GM12878 (cell line): ENCODE data around the gene HOXB3. TPM values are rescaled to one million over a fixed set of nuclear protein-coding genes. Genes with fewer than 3 reads are reported as not detected.

Source experiments
- ATAC-seq: fragments of 200-7000 bp; cut with Tn5 transposase; 3 replicates; pipeline ENCODE4 v1.9.1; 2020; ENCODE audit warnings: mild to moderate bottlenecking, moderate library complexity
- BruUV-seq: library from RNA; stranded (reverse); fragments of 400-500 nt; replicated peaks from 2 replicates; lab custom pipeline; 2021; lab: Mats Ljungman, UMichigan
- CTCF ChIA-PET: fragments of 300-600 bp; sonication (Branson Sonifier 250); formaldehyde crosslinking; extraction: SDS; loops from one replicate; lab custom pipeline; 2021; ENCODE audit warnings: inconsistent platforms; lab: Yijun Ruan, JAX
- POLR2A ChIA-PET: fragments of 350-600 bp; formaldehyde crosslinking; extraction: SDS; loops from one replicate; lab custom pipeline; 2021; ENCODE audit warnings: inconsistent platforms; lab: Charles Lee
- RAD21 ChIA-PET: fragments of 300-600 bp; sonication (Branson Sonifier 250); formaldehyde crosslinking; loops from one replicate; lab custom pipeline; 2023; ENCODE audit warnings: antibody characterized with exemption; ENCODE audit not compliant: unreplicated experiment; lab: Charles Lee
- SMC1A ChIA-PET: fragments of 300-600 bp; sonication (Branson Sonifier 250); formaldehyde crosslinking; loops from one replicate; lab custom pipeline; 2023; ENCODE audit not compliant: unreplicated experiment, uncharacterized antibody; lab: Charles Lee
- DNase-seq: peaks from one replicate; pipeline ENCODE4 v3.0.0-alpha.2; 2011; ENCODE audit warnings: low read depth, low spot score
- FAIRE-seq: peaks from 3 replicates; lab custom pipeline; 2011; peaks lifted over from hg19 to GRCh38; lab: Jason Lieb, UNC
- H2AFZ ChIP-seq: 2 replicates; pipeline ENCODE4 v1.6.0; 2011; ENCODE audit warnings: low read depth, low read length, control low read depth; ENCODE audit not compliant: control insufficient read depth
- H3K27ac ChIP-seq: 2 replicates; pipeline ENCODE4 v1.5.1; 2011; ENCODE audit warnings: control low read depth; ENCODE audit not compliant: control insufficient read depth, insufficient read depth
- H3K27me3 ChIP-seq, 2 experiments: replicated peaks in 1 of 2; 2 replicates each; pipeline versions ENCODE4 v1.6.0 to v1.6.1; 2011; ENCODE audit warnings: low read length in 1 of 2; ENCODE audit not compliant: control insufficient read depth in 2 of 2, insufficient read depth in 2 of 2
- H3K36me3 ChIP-seq, 2 experiments: 2 replicates each; pipeline ENCODE4 v1.5.1; 2011; ENCODE audit warnings: low read length in 1 of 2; ENCODE audit not compliant: control insufficient read depth in 2 of 2, insufficient read depth in 2 of 2
- H3K4me1 ChIP-seq: 2 replicates; pipeline ENCODE4 v1.6.1; 2011; ENCODE audit warnings: mild to moderate bottlenecking, low read length, moderate library complexity, mixed read lengths; ENCODE audit not compliant: control insufficient read depth, insufficient read depth
- H3K4me2 ChIP-seq: 2 replicates; pipeline ENCODE4 v1.6.0; 2011; ENCODE audit warnings: control low read depth; ENCODE audit not compliant: control insufficient read depth, insufficient read depth
- H3K4me3 ChIP-seq: fragments of 200-600 bp; sonication (generic); 2 replicates; pipeline ENCODE4 v1.5.1; 2016
- H3K79me2 ChIP-seq: 2 replicates; pipeline ENCODE4 v1.6.0; 2011; ENCODE audit warnings: low read length; ENCODE audit not compliant: control insufficient read depth, insufficient read depth
- H3K9ac ChIP-seq: 2 replicates; pipeline ENCODE4 v1.8.0; 2011; ENCODE audit warnings: low read length, control low read depth, mixed read lengths; ENCODE audit not compliant: control insufficient read depth, insufficient read depth
- H3K9me3 ChIP-seq: replicated peaks from 3 replicates; pipeline ENCODE4 v1.5.1; 2011; ENCODE audit warnings: mild to moderate bottlenecking, low read length; ENCODE audit not compliant: control insufficient read depth, insufficient read depth
- H4K20me1 ChIP-seq: 2 replicates; pipeline ENCODE4 v1.6.0; 2011; ENCODE audit not compliant: control insufficient read depth, insufficient read depth
- CBFB ChIP-seq: IDR thresholded peaks from 2 replicates; pipeline ENCODE4 v1.6.1; 2016; ENCODE audit warnings: antibody characterized with exemption, low read depth
- CHD2 ChIP-seq: IDR thresholded peaks from 2 replicates; pipeline ENCODE4 v1.6.1; 2011; ENCODE audit warnings: low read depth, low read length, improper control_type of control experiment, borderline replicate concordance
- EZH2 ChIP-seq: IDR thresholded peaks from 2 replicates; pipeline ENCODE4 v1.6.1; 2012; ENCODE audit warnings: low read depth, mild to moderate bottlenecking, control low read depth, inconsistent platforms, low read length, borderline replicate concordance; ENCODE audit not compliant: control insufficient read depth
- HDAC6 ChIP-seq: fragments of 200-600 bp; sonication (generic); IDR thresholded peaks from one replicate; pipeline ENCODE4 v1.8.0; 2017; ENCODE audit warnings: antibody characterized with exemption; ENCODE audit not compliant: unreplicated experiment
- JUND ChIP-seq: IDR thresholded peaks from 2 replicates; pipeline ENCODE4 v1.6.1; 2012; ENCODE audit warnings: low read depth, mild to moderate bottlenecking, low read length, improper control_type of control experiment, moderate library complexity
- PAX8 ChIP-seq: fragments of 450-650 bp; IDR thresholded peaks from 2 replicates; pipeline ENCODE4 v1.6.1; 2017; ENCODE audit warnings: mild to moderate bottlenecking, moderate library complexity
- RAD51 ChIP-seq: fragments of 450-650 bp; IDR thresholded peaks from 2 replicates; pipeline ENCODE4 v1.6.1; 2016; ENCODE audit warnings: moderate library complexity, mild to moderate bottlenecking, inconsistent platforms
- SMAD1 ChIP-seq: fragments of 450-650 bp; IDR thresholded peaks from 2 replicates; pipeline ENCODE4 v1.6.1; 2018; ENCODE audit warnings: mild to moderate bottlenecking, low read depth; ENCODE audit not compliant: partially characterized antibody
- SREBF1 ChIP-seq: IDR thresholded peaks from 2 replicates; pipeline ENCODE4 v1.6.1; 2012; ENCODE audit warnings: mild to moderate bottlenecking, low read length
- YBX1 ChIP-seq: fragments of 450-650 bp; IDR thresholded peaks from 2 replicates; pipeline ENCODE4 v1.6.1; 2016; ENCODE audit warnings: antibody characterized with exemption
- WGBS: methylation state at CpG from one replicate; pipeline ENCODE4 v1.1.6; 2016; ENCODE audit warnings: low lambda C conversion rate; ENCODE audit not compliant: insufficient replicate concordance, insufficient coverage; ENCODE audit errors: missing lambda C conversion rate; 5-methylcytosine and 5-hydroxymethylcytosine counted together
- in situ Hi-C: fragments of 300-500 bp; cut with MboI; formaldehyde crosslinking; loops from 9 replicates; pipeline ENCODE4 v1.14.3; 2018; ENCODE audit warnings: mixed read lengths
- intact Hi-C: fragments of 100-400 bp; cut with micrococcal nuclease; formaldehyde crosslinking; loops from one replicate; pipeline ENCODE4 v1.14.2; 2022; ENCODE audit not compliant: unreplicated experiment
- polyA plus RNA-seq, 11 experiments: library from polyadenylated mRNA; depleted of rRNA in 4 of 11; unstranded in 6 of 11; stranded (reverse) in 5 of 11; fragments of >200 nt; fragmentation: Nextera tagmentation in 4 of 11; fragmentation: Illumina TruSeq in 1 of 11; extraction: Ambion mirVana in 4 of 11; extraction: Trizol in 1 of 11; gene quantifications; 1 replicate in 1 of 11; 2 replicates in 10 of 11; pipeline versions ENCODE4 v1.2.1 to v1.2.3, GENCODE V29; 2011 to 2016; ENCODE audit warnings: inconsistent platforms in 2 of 11, missing spikeins in 2 of 11, low read depth in 1 of 11
- total RNA-seq, 4 experiments: library from RNA; depleted of rRNA in 3 of 4; stranded (reverse); fragments of >200 nt in 3 of 4; fragmentation: Illumina TruSeq in 1 of 4; extraction: Trizol in 1 of 4; gene quantifications; 2 replicates each; pipeline versions ENCODE4 v1.2.1 to v1.2.3, GENCODE V29; 2013 to 2021
- TF ChIP-seq, protein P1 (sequence below): fragments of 450-650 bp; formaldehyde crosslinking; IDR thresholded peaks from 2 replicates; pipeline ENCODE4 v1.5.0; 2022; ENCODE audit warnings: mild to moderate bottlenecking, missing genetic modification characterization
- TF ChIP-seq, protein P2 (sequence below): fragments of 150-350 bp; IDR thresholded peaks from 2 replicates; pipeline ENCODE4 v1.6.1; 2014; ENCODE audit warnings: mild to moderate bottlenecking, low read depth, low read length
- TF ChIP-seq, protein P3 (sequence below): IDR thresholded peaks from 2 replicates; pipeline ENCODE4 v1.6.1; 2011; ENCODE audit warnings: borderline replicate concordance, low read depth, mild to moderate bottlenecking, moderate library complexity, mixed read lengths, low read length; ENCODE audit not compliant: insufficient read depth; ENCODE audit errors: extremely low read length

HOXB3 gene
- total and polyA plus RNA-seq, 10 of the 15 experiments (the other 5 are each of a cell fraction or from before 2014, with no cell fraction given), result 0.19 to 7.7 (median 2.9) TPM

DNA sequence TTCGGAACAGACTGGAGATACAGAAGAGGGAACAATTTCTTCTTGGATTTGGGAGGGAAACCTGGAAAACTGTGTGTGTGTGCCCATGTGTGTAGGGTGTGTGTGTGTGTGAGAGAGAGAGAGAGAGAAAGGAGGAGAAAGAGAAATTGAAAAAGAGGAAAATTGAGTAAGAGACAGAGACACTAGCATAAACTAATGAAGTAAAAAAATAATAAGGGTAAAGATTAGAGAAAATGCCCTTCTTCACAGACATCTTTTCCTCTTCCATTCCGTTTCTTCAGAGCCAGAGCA, 31.3 kb downstream of the HOXB3 start:
- intact Hi-C loops, result no loop called here

DNA sequence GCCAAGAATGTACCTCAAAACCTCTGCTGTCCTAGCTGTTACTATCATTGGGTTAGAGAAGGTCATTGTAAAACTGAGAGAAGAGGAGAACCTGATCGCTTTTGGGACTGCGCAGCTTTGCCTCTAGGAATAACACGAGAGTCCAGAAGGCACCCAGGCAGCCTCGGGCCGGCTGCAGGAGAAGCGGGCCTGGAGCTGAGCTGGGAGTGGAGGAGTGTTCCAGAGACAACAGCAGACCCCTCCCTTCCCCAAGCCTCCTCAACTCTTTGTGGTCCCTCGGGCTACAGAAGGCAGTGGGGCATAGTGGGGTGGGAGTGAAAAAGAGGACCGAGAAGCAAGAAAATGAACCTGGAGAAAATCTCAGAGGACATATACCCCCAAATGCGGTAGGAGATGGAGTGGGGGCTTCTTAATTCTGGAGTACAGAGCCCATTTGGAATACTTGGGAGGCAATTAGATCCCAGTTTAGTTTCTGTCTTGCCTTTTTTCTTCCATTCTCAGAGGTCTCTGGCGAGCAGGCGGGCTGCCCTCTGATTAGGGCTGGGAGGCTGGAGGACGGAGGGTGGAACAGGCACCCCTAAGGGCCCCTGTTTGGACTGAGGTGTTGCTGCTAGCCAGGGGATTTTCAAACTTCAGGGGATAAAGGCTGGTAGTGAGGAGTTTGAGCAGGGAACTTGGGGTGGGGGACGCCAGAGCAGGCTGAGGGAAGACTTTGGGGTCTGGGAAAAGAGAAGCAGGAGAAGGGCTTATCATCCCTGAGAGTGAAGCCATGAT, 31.8 kb downstream of the HOXB3 start:
- no peaks in the 10 kb centered on the region for H3K9me3 ChIP-seq
- ChIA-PET CTCF (no interaction called here), RAD21 (no interaction called here), SMC1A (no interaction called here), POLR2A (no interaction called here)
- H3K4me1 ChIP-seq, result no peaks in the 10 kb centered on the region
- no peaks in the 10 kb centered on the region for H3K27me3 ChIP-seq
- H3K4me2 ChIP-seq, result no peak overlapping the region
- ATAC-seq, result no peak
- no peak overlapping the region for H2AFZ ChIP-seq
- H3K9ac ChIP-seq, result no peak overlapping the region
- no peaks in the 10 kb centered on the region; a peak in 1 of 4 replicates for H3K36me3 ChIP-seq
- H4K20me1 ChIP-seq, result no peaks in the 10 kb centered on the region
- 74% methylated on average over 13 of the region's 13 CpGs for WGBS
- no peak for DNase-seq
- no peaks in the 10 kb centered on the region for H3K79me2 ChIP-seq
- FAIRE-seq, result no peak
- H3K27ac ChIP-seq, result no peak overlapping the region
- intact Hi-C loops (no loop called here), in situ Hi-C loops (no loop called here)
- no peak overlapping the region for H3K4me3 ChIP-seq
- no TSS peak for BruUV-seq
- TF ChIP-seq SREBF1 (no peak), YBX1 (no peak), CBFB (no peak), PAX8 (no peak), RAD51 (no peak), SMAD1 (no peak), CHD2 (no peak)
- TF ChIP-seq, protein P1, sequence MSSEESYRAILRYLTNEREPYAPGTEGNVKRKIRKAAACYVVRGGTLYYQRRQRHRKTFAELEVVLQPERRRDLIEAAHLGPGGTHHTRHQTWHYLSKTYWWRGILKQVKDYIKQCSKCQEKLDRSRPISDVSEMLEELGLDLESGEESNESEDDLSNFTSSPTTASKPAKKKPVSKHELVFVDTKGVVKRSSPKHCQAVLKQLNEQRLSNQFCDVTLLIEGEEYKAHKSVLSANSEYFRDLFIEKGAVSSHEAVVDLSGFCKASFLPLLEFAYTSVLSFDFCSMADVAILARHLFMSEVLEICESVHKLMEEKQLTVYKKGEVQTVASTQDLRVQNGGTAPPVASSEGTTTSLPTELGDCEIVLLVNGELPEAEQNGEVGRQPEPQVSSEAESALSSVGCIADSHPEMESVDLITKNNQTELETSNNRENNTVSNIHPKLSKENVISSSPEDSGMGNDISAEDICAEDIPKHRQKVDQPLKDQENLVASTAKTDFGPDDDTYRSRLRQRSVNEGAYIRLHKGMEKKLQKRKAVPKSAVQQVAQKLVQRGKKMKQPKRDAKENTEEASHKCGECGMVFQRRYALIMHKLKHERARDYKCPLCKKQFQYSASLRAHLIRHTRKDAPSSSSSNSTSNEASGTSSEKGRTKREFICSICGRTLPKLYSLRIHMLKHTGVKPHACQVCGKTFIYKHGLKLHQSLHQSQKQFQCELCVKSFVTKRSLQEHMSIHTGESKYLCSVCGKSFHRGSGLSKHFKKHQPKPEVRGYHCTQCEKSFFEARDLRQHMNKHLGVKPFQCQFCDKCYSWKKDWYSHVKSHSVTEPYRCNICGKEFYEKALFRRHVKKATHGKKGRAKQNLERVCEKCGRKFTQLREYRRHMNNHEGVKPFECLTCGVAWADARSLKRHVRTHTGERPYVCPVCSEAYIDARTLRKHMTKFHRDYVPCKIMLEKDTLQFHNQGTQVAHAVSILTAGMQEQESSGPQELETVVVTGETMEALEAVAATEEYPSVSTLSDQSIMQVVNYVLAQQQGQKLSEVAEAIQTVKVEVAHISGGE (CRISPR knock-in tag), result no peak
- TF ChIP-seq, protein P2, sequence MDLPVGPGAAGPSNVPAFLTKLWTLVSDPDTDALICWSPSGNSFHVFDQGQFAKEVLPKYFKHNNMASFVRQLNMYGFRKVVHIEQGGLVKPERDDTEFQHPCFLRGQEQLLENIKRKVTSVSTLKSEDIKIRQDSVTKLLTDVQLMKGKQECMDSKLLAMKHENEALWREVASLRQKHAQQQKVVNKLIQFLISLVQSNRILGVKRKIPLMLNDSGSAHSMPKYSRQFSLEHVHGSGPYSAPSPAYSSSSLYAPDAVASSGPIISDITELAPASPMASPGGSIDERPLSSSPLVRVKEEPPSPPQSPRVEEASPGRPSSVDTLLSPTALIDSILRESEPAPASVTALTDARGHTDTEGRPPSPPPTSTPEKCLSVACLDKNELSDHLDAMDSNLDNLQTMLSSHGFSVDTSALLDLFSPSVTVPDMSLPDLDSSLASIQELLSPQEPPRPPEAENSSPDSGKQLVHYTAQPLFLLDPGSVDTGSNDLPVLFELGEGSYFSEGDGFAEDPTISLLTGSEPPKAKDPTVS, result no peak
- TF ChIP-seq, protein P3, sequence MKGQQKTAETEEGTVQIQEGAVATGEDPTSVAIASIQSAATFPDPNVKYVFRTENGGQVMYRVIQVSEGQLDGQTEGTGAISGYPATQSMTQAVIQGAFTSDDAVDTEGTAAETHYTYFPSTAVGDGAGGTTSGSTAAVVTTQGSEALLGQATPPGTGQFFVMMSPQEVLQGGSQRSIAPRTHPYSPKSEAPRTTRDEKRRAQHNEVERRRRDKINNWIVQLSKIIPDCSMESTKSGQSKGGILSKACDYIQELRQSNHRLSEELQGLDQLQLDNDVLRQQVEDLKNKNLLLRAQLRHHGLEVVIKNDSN, result no peak

More for the DNA sequence above, 31.3 kb downstream of the HOXB3 start:
- FAIRE-seq (no peak), ATAC-seq (no peak)
- H2AFZ ChIP-seq, result no peak overlapping the region
- RAD21 ChIA-PET, result no interaction called here
- SMC1A ChIA-PET, result no interaction called here
- H3K27me3 ChIP-seq, result no peaks in the 10 kb centered on the region
- no peak overlapping the region for H3K4me3 ChIP-seq
- POLR2A ChIA-PET, result no interaction called here
- H3K27ac ChIP-seq, result no peak overlapping the region
- no peaks in the 10 kb centered on the region for H4K20me1 ChIP-seq
- in situ Hi-C loops, result no loop called here
- 29% methylated on average over 2 of the region's 2 CpGs for WGBS
- CTCF ChIA-PET, result no interaction called here
- BruUV-seq, result no TSS peak
- H3K4me1 ChIP-seq, result no peaks in the 10 kb centered on the region
- TF ChIP-seq JUND (no peak), EZH2 (no peak), RAD51 (no peak), HDAC6 (no peak)
- TF ChIP-seq, all 136 proteins: peak for 0
- no peak for DNase-seq
- no peak overlapping the region for H3K9ac ChIP-seq
- no peaks in the 10 kb centered on the region for H3K9me3 ChIP-seq
- no peaks in the 10 kb centered on the region; a peak in 2 of 4 replicates for H3K36me3 ChIP-seq
- no peaks in the 10 kb centered on the region for H3K79me2 ChIP-seq
- no peak overlapping the region for H3K4me2 ChIP-seq
